Stimulated activated CD8-positive, alpha-beta memory T cell treated with anti-CD3 and anti-CD28 coated beads, Interleukin-12 subunit alpha, Interleukin-12 subunit beta, amount 100 ng/mL, for 24 hours (primary cell): ENCODE results near the gene PAF1.

Source experiments
- DNase-seq: peaks from one replicate; pipeline ENCODE4 v3.0.0-alpha.2; 2020; ENCODE audit errors: extremely low read depth

PAF1 gene

GRCh38 chr19:39390751-39391437, at the start of gene PAF1, which contains the start of gene MED29:
Gene PAF1 (minus strand): TSS chr19:39391106. CDS start chr19:39390864, 242 bp downstream.
Gene MED29 (plus strand): TSS chr19:39391378. CDS start chr19:39391423, 45 bp downstream.
- DNase-seq: peak; percentile 90

GRCh38 chr19:39438270-39438934, 47.5 kb upstream of the PAF1 start:
- DNase-seq: no peak

- DNase-seq: no peak
Measured at GRCh38 chr19:39436350-39436716, 45.4 kb upstream of the PAF1 start.

GRCh38 chr19:39435499-39436349, 44.8 kb upstream of the PAF1 start, which contains the start of gene RPS16:
Gene RPS16 (minus strand): TSS chr19:39435949. CDS start chr19:39435895, 54 bp downstream.
- peak; percentile 99 for DNase-seq

GRCh38 chr19:39434123-39435076, 43.5 kb upstream of the PAF1 start:
- no peak for DNase-seq

- DNase-seq: no peak
Measured at GRCh38 chr19:39433480-39434079, 42.7 kb upstream of the PAF1 start.

GRCh38 chr19:39432677-39433025, 41.7 kb upstream of the PAF1 start:
- DNase-seq: no peak

- DNase-seq: no peak
Measured at GRCh38 chr19:39430675-39431593, 40.0 kb upstream of the PAF1 start.

- DNase-seq: no peak
Measured at GRCh38 chr19:39428283-39429112, 37.6 kb upstream of the PAF1 start.

GRCh38 chr19:39427707-39428106, 36.8 kb upstream of the PAF1 start:
- DNase-seq: no peak

GRCh38 chr19:39426170-39426569, 35.3 kb upstream of the PAF1 start:
- DNase-seq: no peak

GRCh38 chr19:39425744-39426143, 34.8 kb upstream of the PAF1 start:
- DNase-seq: no peak

- DNase-seq: no peak
Measured at GRCh38 chr19:39424934-39425333, 34.0 kb upstream of the PAF1 start.

GRCh38 chr19:39423258-39424086, 32.6 kb upstream of the PAF1 start:
- no peak for DNase-seq

GRCh38 chr19:39422020-39422419, 31.1 kb upstream of the PAF1 start:
- DNase-seq: no peak

- DNase-seq: no peak
Measured at GRCh38 chr19:39420769-39421168, 29.9 kb upstream of the PAF1 start.

GRCh38 chr19:39419003-39419402, 28.1 kb upstream of the PAF1 start:
- DNase-seq: no peak
